Measurements from ENCODE around the gene CNTN5. TPM values are rescaled to one million over a fixed set of nuclear protein-coding genes. Genes with fewer than 3 reads are reported as not detected.
A peak's percentile ranks its signal among the peaks of the same experiment; 100 is the strongest.

Gene CNTN5
- total RNA-seq, 4 donors from 2014 or later, result not detected

- TF ChIP-seq CTCF (IDR thresholded peaks at IDR 0.05), result no peak
These were observed 441.2 kb downstream of the CNTN5 start for GRCh38 chr11:99461913-99462312.

GRCh38 chr11:99464985-99465384 is 444.2 kb downstream of the CNTN5 start:
- ATAC-seq (ENCODE audit: low FRiP score), result no peak
- no peak for TF ChIP-seq CTCF (IDR thresholded peaks at IDR 0.05)

More at GRCh38 chr11:99461913-99462312, 441.2 kb downstream of the CNTN5 start:
- DNase-seq (ENCODE audit: low spot score) (no peak), ATAC-seq (ENCODE audit: low FRiP score) (no peak)

GRCh38 chr11:99489581-99489980 is 468.8 kb downstream of the CNTN5 start:
- no peak for DNase-seq (ENCODE audit: low spot score)
- TF ChIP-seq CTCF (IDR thresholded peaks at IDR 0.05), result no peak
- ATAC-seq (ENCODE audit: low FRiP score), result peak; percentile 51

More at GRCh38 chr11:99464985-99465384, 444.2 kb downstream of the CNTN5 start:
- no peak for DNase-seq (ENCODE audit: low spot score)

GRCh38 chr11:99494065-99494464 is 473.3 kb downstream of the CNTN5 start:
- DNase-seq (ENCODE audit: low spot score) (no peak), ATAC-seq (ENCODE audit: low FRiP score) (no peak)
- TF ChIP-seq CTCF (IDR thresholded peaks at IDR 0.05), result no peak

GRCh38 chr11:99501655-99502054 is 480.9 kb downstream of the CNTN5 start:
- ATAC-seq (ENCODE audit: low FRiP score), result no peak
- DNase-seq (ENCODE audit: low spot score), result no peak
- TF ChIP-seq CTCF (IDR thresholded peaks at IDR 0.05), result no peak

GRCh38 chr11:99505316-99505715 is 484.6 kb downstream of the CNTN5 start:
- DNase-seq (ENCODE audit: low spot score) (no peak), ATAC-seq (ENCODE audit: low FRiP score) (peak; percentile 68)
- TF ChIP-seq CTCF (IDR thresholded peaks at IDR 0.05), result no peak

- ATAC-seq (ENCODE audit: low FRiP score) (no peak), DNase-seq (ENCODE audit: low spot score) (no peak)
- no peak for TF ChIP-seq CTCF (IDR thresholded peaks at IDR 0.05)
These were observed 485.1 kb downstream of the CNTN5 start for GRCh38 chr11:99505831-99506230.
